ENCODE measurements around the gene SSTR3. TPM values are rescaled to one million over a fixed set of nuclear protein-coding genes. Genes with fewer than 3 reads are reported as not detected.

The SSTR3 gene
- total RNA-seq, 4 donors from 2014 or later, result 0.16 to 0.41 TPM; not detected in 2

DNA sequence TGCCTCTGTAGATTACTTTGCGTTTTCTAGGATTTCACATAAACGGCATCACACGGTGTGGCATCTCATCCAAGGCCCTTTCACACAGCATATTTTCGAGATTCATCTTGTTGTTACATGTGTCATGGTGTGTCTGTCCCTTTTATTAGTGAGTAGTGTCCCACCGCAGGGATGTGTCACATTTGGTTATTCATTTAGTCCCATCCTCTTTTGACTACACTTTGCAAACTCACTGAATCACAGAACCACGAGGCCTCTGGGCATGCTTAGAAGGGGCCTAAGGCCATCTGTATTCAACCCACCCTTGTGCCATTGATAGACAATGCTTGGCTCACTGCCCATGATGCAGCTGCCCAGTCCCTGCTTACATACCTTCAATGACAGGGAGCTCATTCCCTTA is 36.0 kb upstream of the SSTR3 start:
- intact Hi-C loops (cut with DNase I; ENCODE audit: low total_unique reads) (no loop called here), in situ Hi-C loops (cut with MboI; ENCODE audit: low pct_ligation_motif_present in 1 of 4, low pct_unique_long_range_greater_than_20kb in 1 of 4, low sequenced_read_pairs in 3 of 4) (no loop called here)
- Histone ChIP-seq H3K4me1 (peaks cover 0 to 17% (median 6%) of the 10 kb centered on the region in 4 donors), H3K27me3 (peaks cover 22% of the 10 kb centered on the region), H3K36me3 (no peaks in the 10 kb centered on the region), H3K4me3 (no peak overlapping the region), H3K9me3 (no peaks in the 10 kb centered on the region), H3K27ac (peak overlapping the region in 1 of 4 donors; percentile 30)
- 41 to 56% methylated on average over 5 to 6 of the region's 6 CpGs for WGBS, 2 donors (ENCODE audit: low coverage in 1 of 2)
- TF ChIP-seq EP300 (IDR thresholded peaks at IDR 0.05; ENCODE audit: low read depth) (no peak), POLR2AphosphoS5 (IDR thresholded peaks at IDR 0.05) (no peak), CTCF (IDR thresholded peaks at IDR 0.05) (no peak), POLR2A (IDR thresholded peaks at IDR 0.05) (no peak)
- DNase-seq, result no peak

DNA sequence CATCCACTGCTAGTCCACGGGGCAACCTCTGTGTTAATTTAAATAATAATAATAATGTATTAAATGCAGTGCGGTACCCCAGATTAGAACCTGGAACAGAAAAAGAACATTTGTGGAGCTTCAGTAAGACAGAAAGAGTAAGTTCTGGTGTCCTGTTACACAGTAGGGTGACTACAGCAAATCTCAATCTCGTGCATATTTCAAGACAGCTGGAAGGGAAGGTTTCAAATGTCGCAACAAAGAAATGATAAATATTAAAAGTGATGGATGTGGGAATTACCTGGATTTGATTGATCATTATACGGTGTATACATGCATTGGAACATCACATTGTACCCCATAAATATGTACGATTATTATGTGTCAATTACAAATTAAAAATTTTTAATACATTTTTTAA is 33.5 kb upstream of the SSTR3 start:
- no peak overlapping the region for H3K4me3 ChIP-seq
- H3K9me3 ChIP-seq, result no peaks in the 10 kb centered on the region
- peak overlapping the region in 3 of 4 donors; percentile 14 to 76 (median 28) for H3K27ac ChIP-seq
- in situ Hi-C loops (cut with MboI; ENCODE audit: low pct_ligation_motif_present in 1 of 4, low pct_unique_long_range_greater_than_20kb in 1 of 4, low sequenced_read_pairs in 3 of 4), result no loop called here
- no peak for DNase-seq
- H3K36me3 ChIP-seq, result no peaks in the 10 kb centered on the region
- TF ChIP-seq CTCF (IDR thresholded peaks at IDR 0.05) (no peak), POLR2AphosphoS5 (IDR thresholded peaks at IDR 0.05) (no peak), POLR2A (IDR thresholded peaks at IDR 0.05) (no peak), EP300 (IDR thresholded peaks at IDR 0.05; ENCODE audit: low read depth) (no peak)
- WGBS, 2 donors (ENCODE audit: low coverage in 1 of 2), result 65 to 68% methylated on average over 6 of the region's 6 CpGs
- intact Hi-C loops (cut with DNase I; ENCODE audit: low total_unique reads), result no loop called here
- H3K27me3 ChIP-seq, result peaks cover 8% of the 10 kb centered on the region
- peaks cover 0 to 17% (median 8%) of the 10 kb centered on the region in 4 donors for H3K4me1 ChIP-seq

- no peak overlapping the region for H3K4me3 ChIP-seq
- intact Hi-C loops (cut with DNase I; ENCODE audit: low total_unique reads), result no loop called here
- peaks cover 4% of the 10 kb centered on the region for H3K27me3 ChIP-seq
- peaks cover 0 to 17% (median 8%) of the 10 kb centered on the region in 4 donors for H3K4me1 ChIP-seq
- 17 to 56% methylated on average over 1 to 22 of the region's 22 CpGs for WGBS, 2 donors (ENCODE audit: low coverage in 1 of 2)
- TF ChIP-seq POLR2AphosphoS5 (IDR thresholded peaks at IDR 0.05) (no peak), EP300 (IDR thresholded peaks at IDR 0.05; ENCODE audit: low read depth) (no peak), CTCF (IDR thresholded peaks at IDR 0.05) (no peak), POLR2A (IDR thresholded peaks at IDR 0.05) (no peak)
- H3K9me3 ChIP-seq, result no peaks in the 10 kb centered on the region
- peak overlapping the region; percentile 74 to 77 (median 76) for H3K27ac ChIP-seq
- peak; percentile 68 for DNase-seq
- in situ Hi-C loops (cut with MboI; ENCODE audit: low pct_ligation_motif_present in 1 of 4, low pct_unique_long_range_greater_than_20kb in 1 of 4, low sequenced_read_pairs in 3 of 4), result no loop called here
- no peaks in the 10 kb centered on the region for H3K36me3 ChIP-seq
These were observed 32.8 kb upstream of the SSTR3 start for GRCh38 chr22:37244922-37245722.

DNA sequence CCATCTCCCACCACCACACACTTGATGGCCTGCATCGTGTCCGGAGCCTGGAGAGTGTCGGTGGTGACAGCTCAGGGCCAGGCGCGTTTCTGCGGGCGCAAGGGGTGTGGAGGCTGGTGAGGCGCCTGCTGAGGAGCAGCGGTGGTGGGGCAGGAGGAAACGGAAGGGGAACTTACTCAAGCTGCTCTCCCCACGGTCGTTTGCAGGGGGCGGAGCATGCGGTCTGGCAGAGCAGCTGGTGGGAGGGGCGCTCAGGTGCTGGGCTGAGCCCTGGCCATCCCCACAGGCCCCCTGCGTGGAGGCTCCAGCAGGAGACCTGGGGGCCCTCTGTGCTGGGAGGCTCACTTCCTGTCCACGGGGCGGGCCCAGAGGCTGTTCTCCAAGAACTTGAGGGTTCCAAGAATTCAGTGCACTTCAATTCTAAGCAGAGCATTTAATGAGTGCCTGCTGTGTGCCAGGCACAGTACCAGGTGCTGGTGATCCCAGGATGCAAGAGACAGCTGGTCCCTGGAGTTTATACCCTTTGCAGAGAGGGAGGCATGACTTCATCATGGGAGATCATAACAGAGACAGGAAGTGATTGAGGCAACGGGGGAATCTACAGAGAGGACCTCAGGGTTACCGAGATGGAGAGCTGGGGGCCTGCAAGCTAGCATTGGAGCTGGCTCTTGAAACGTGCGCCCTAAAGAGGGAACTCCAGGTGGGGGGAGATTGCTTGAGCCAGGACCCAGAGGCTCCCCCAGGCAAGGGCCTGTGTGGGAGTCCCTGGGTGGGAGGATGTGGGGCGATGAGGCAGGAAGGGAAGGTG is 32.0 kb upstream of the SSTR3 start, which contains the start of gene RAC2:
Gene RAC2, minus strand, starts transcription at position 156 of the 808 bp plus-strand sequence. Its CDS starts 121 bp downstream, at position 35.
- peak; percentile 92 for DNase-seq
- intact Hi-C loops (cut with DNase I; ENCODE audit: low total_unique reads) (no loop called here), in situ Hi-C loops (cut with MboI; ENCODE audit: low pct_ligation_motif_present in 1 of 4, low pct_unique_long_range_greater_than_20kb in 1 of 4, low sequenced_read_pairs in 3 of 4) (no loop called here)
- Histone ChIP-seq H3K27me3 (peaks cover 4% of the 10 kb centered on the region), H3K4me1 (peaks cover 0 to 17% (median 8%) of the 10 kb centered on the region in 4 donors), H3K9me3 (no peaks in the 10 kb centered on the region), H3K36me3 (no peaks in the 10 kb centered on the region), H3K27ac (peak within 1 kb of the TSS; percentile 74 to 77 (median 76)), H3K4me3 (peak within 1 kb of the TSS; percentile 7 to 50 (median 37))
- 13 to 18% methylated on average over 4 to 18 of the region's 23 CpGs for WGBS, 2 donors (ENCODE audit: low coverage in 1 of 2)
- TF ChIP-seq EP300 (IDR thresholded peaks at IDR 0.05; ENCODE audit: low read depth), result no peak
- TF ChIP-seq POLR2A (IDR thresholded peaks at IDR 0.05), result peak; percentile 51
- TF ChIP-seq POLR2AphosphoS5 (IDR thresholded peaks at IDR 0.05), result peak in 2 of 3 donors; percentile 59 to 70

Measured in transverse colon (tissue), 4 donors.